ENCODE measurements around the gene UBE3D. TPM values are rescaled to one million over a fixed set of nuclear protein-coding genes. Genes with fewer than 3 reads are reported as not detected.

Gene UBE3D
- polyA plus RNA-seq, 1 donor (not counting 4 experiments of a cell fraction or from before 2014, with no cell fraction given), result 6.3 TPM

- FAIRE-seq, result no peak
- dilution Hi-C loops (cut with MboI; ENCODE audit: extremely low pct_ligation_motif_present, low sequenced_read_pairs), result no loop called here
- Histone ChIP-seq H3K4me3 (ENCODE audit: control insufficient read depth in 2 of 3, extremely low read depth in 1 of 3, insufficient read depth in 2 of 3, low read depth in 1 of 3, low read length in 3 of 3) (no peak overlapping the region), H3K9me1 (ENCODE audit: control insufficient read depth, extremely low read depth, insufficient read depth, low read length) (no peaks in the 10 kb centered on the region), H3K4me2 (ENCODE audit: control insufficient read depth, extremely low read depth, insufficient read depth, low read depth, low read length) (no peak overlapping the region), H3K79me2 (ENCODE audit: control insufficient read depth, insufficient read depth, low read length) (no peaks in the 10 kb centered on the region), H3K9ac (ENCODE audit: control insufficient read depth, extremely low read depth, insufficient read depth, low read length) (no peak overlapping the region), H3K27ac (ENCODE audit: control insufficient read depth, insufficient read depth, low read length) (no peak overlapping the region), H4K20me1 (ENCODE audit: control insufficient read depth, extremely low read depth, insufficient read depth, low read length) (no peaks in the 10 kb centered on the region), H2AFZ (ENCODE audit: control insufficient read depth, low read length) (no peak overlapping the region), H3K4me1 (ENCODE audit: control insufficient read depth, extremely low read depth, insufficient read depth, low read length) (peaks cover 5% of the 10 kb centered on the region), H3K27me3 (ENCODE audit: control insufficient read depth, extremely low read depth, insufficient read depth, low read length) (no peaks in the 10 kb centered on the region), H3K36me3 (ENCODE audit: control insufficient read depth in 2 of 2, extremely low read depth in 1 of 2, insufficient read depth in 2 of 2, low read length in 2 of 2) (no peaks in the 10 kb centered on the region), H3K9me3 (ENCODE audit: control insufficient read depth, low read depth, low read length) (no peaks in the 10 kb centered on the region)
- no peak for DNase-seq (ENCODE audit: low read depth, low spot score)
- TF ChIP-seq CTCF (optimal IDR thresholded peaks at IDR 0.05 in 1 of 3, IDR thresholded peaks at IDR 0.05 in 1 of 3, conservative IDR thresholded peaks at IDR 0.05 in 1 of 3; ENCODE audit: extremely low read depth in 1 of 3, insufficient read depth in 2 of 3, low read length in 3 of 3) (no peak), EZH2 (IDR thresholded peaks at IDR 0.05; ENCODE audit: low read length) (no peak)
Observed at GRCh38 chr6:82889143-82889542, 176.5 kb downstream of the UBE3D start.

- Histone ChIP-seq H3K9ac (ENCODE audit: control insufficient read depth, extremely low read depth, insufficient read depth, low read length) (no peak overlapping the region), H2AFZ (ENCODE audit: control insufficient read depth, low read length) (no peak overlapping the region), H3K4me1 (ENCODE audit: control insufficient read depth, extremely low read depth, insufficient read depth, low read length) (no peaks in the 10 kb centered on the region), H3K4me3 (ENCODE audit: control insufficient read depth in 2 of 3, extremely low read depth in 1 of 3, insufficient read depth in 2 of 3, low read depth in 1 of 3, low read length in 3 of 3) (no peak overlapping the region), H3K27ac (ENCODE audit: control insufficient read depth, insufficient read depth, low read length) (no peak overlapping the region), H3K27me3 (ENCODE audit: control insufficient read depth, extremely low read depth, insufficient read depth, low read length) (no peaks in the 10 kb centered on the region), H3K9me1 (ENCODE audit: control insufficient read depth, extremely low read depth, insufficient read depth, low read length) (no peaks in the 10 kb centered on the region), H3K9me3 (ENCODE audit: control insufficient read depth, low read depth, low read length) (no peaks in the 10 kb centered on the region), H3K4me2 (ENCODE audit: control insufficient read depth, extremely low read depth, insufficient read depth, low read depth, low read length) (no peak overlapping the region), H3K79me2 (ENCODE audit: control insufficient read depth, insufficient read depth, low read length) (no peaks in the 10 kb centered on the region), H4K20me1 (ENCODE audit: control insufficient read depth, extremely low read depth, insufficient read depth, low read length) (no peaks in the 10 kb centered on the region), H3K36me3 (ENCODE audit: control insufficient read depth in 2 of 2, extremely low read depth in 1 of 2, insufficient read depth in 2 of 2, low read length in 2 of 2) (no peaks in the 10 kb centered on the region)
- dilution Hi-C loops (cut with MboI; ENCODE audit: extremely low pct_ligation_motif_present, low sequenced_read_pairs), result no loop called here
- DNase-seq (ENCODE audit: low read depth, low spot score) (no peak), FAIRE-seq (no peak)
- TF ChIP-seq CTCF (optimal IDR thresholded peaks at IDR 0.05 in 1 of 3, IDR thresholded peaks at IDR 0.05 in 1 of 3, conservative IDR thresholded peaks at IDR 0.05 in 1 of 3; ENCODE audit: extremely low read depth in 1 of 3, insufficient read depth in 2 of 3, low read length in 3 of 3) (no peak), EZH2 (IDR thresholded peaks at IDR 0.05; ENCODE audit: low read length) (no peak)
Observed at GRCh38 chr6:82882363-82883023, 183.1 kb downstream of the UBE3D start.

All from keratinocyte (primary cell).